ENCODE results near the gene ERBB4. TPM values are rescaled to one million over a fixed set of nuclear protein-coding genes. Genes with fewer than 3 reads are reported as not detected.

The ERBB4 gene
- total and polyA plus RNA-seq, 2 of the 8 experiments (the other 6 are each of a cell fraction or from before 2014, with no cell fraction given) = 0.34 to 1.3 TPM

DNA sequence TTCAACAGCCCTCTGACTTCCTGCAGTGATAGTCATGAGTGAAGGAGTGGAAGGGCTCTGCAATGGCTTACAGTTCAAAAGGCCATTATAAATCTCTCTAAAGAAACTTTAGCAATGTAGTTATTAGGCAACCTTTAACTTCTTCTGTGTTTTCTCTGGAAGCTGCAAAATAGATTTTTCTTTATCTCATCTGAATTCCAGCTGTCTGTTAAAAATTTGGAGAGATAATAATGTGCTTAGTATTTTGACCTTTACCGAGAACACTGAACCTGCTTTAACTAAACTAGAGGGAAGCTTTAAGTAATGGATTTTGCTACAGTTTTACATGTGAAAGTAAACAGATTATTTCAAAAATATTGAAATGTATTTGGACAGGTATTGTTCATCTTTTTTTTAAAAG is 847.9 kb downstream of the ERBB4 start (continued):
- TF ChIP-seq, protein P1, sequence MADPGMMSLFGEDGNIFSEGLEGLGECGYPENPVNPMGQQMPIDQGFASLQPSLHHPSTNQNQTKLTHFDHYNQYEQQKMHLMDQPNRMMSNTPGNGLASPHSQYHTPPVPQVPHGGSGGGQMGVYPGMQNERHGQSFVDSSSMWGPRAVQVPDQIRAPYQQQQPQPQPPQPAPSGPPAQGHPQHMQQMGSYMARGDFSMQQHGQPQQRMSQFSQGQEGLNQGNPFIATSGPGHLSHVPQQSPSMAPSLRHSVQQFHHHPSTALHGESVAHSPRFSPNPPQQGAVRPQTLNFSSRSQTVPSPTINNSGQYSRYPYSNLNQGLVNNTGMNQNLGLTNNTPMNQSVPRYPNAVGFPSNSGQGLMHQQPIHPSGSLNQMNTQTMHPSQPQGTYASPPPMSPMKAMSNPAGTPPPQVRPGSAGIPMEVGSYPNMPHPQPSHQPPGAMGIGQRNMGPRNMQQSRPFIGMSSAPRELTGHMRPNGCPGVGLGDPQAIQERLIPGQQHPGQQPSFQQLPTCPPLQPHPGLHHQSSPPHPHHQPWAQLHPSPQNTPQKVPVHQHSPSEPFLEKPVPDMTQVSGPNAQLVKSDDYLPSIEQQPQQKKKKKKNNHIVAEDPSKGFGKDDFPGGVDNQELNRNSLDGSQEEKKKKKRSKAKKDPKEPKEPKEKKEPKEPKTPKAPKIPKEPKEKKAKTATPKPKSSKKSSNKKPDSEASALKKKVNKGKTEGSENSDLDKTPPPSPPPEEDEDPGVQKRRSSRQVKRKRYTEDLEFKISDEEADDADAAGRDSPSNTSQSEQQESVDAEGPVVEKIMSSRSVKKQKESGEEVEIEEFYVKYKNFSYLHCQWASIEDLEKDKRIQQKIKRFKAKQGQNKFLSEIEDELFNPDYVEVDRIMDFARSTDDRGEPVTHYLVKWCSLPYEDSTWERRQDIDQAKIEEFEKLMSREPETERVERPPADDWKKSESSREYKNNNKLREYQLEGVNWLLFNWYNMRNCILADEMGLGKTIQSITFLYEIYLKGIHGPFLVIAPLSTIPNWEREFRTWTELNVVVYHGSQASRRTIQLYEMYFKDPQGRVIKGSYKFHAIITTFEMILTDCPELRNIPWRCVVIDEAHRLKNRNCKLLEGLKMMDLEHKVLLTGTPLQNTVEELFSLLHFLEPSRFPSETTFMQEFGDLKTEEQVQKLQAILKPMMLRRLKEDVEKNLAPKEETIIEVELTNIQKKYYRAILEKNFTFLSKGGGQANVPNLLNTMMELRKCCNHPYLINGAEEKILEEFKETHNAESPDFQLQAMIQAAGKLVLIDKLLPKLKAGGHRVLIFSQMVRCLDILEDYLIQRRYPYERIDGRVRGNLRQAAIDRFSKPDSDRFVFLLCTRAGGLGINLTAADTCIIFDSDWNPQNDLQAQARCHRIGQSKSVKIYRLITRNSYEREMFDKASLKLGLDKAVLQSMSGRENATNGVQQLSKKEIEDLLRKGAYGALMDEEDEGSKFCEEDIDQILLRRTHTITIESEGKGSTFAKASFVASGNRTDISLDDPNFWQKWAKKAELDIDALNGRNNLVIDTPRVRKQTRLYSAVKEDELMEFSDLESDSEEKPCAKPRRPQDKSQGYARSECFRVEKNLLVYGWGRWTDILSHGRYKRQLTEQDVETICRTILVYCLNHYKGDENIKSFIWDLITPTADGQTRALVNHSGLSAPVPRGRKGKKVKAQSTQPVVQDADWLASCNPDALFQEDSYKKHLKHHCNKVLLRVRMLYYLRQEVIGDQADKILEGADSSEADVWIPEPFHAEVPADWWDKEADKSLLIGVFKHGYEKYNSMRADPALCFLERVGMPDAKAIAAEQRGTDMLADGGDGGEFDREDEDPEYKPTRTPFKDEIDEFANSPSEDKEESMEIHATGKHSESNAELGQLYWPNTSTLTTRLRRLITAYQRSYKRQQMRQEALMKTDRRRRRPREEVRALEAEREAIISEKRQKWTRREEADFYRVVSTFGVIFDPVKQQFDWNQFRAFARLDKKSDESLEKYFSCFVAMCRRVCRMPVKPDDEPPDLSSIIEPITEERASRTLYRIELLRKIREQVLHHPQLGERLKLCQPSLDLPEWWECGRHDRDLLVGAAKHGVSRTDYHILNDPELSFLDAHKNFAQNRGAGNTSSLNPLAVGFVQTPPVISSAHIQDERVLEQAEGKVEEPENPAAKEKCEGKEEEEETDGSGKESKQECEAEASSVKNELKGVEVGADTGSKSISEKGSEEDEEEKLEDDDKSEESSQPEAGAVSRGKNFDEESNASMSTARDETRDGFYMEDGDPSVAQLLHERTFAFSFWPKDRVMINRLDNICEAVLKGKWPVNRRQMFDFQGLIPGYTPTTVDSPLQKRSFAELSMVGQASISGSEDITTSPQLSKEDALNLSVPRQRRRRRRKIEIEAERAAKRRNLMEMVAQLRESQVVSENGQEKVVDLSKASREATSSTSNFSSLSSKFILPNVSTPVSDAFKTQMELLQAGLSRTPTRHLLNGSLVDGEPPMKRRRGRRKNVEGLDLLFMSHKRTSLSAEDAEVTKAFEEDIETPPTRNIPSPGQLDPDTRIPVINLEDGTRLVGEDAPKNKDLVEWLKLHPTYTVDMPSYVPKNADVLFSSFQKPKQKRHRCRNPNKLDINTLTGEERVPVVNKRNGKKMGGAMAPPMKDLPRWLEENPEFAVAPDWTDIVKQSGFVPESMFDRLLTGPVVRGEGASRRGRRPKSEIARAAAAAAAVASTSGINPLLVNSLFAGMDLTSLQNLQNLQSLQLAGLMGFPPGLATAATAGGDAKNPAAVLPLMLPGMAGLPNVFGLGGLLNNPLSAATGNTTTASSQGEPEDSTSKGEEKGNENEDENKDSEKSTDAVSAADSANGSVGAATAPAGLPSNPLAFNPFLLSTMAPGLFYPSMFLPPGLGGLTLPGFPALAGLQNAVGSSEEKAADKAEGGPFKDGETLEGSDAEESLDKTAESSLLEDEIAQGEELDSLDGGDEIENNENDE (IDR thresholded peaks at IDR 0.05; ENCODE audit: insufficient replicate concordance, low read length) = no peak
- TF ChIP-seq HDAC6 (IDR thresholded peaks at IDR 0.05; ENCODE audit: low read depth, low read length) (no peak), JUND (IDR thresholded peaks at IDR 0.05; ENCODE audit: low read length) (no peak), RXRA (IDR thresholded peaks at IDR 0.05; ENCODE audit: insufficient read depth, low read depth, low read length) (no peak), EP300 (IDR thresholded peaks at IDR 0.05; ENCODE audit: borderline replicate concordance in 1 of 2, low read depth in 2 of 2, low read length in 2 of 2) (no peak), GTF2F1 (IDR thresholded peaks at IDR 0.05; ENCODE audit: borderline replicate concordance, low read depth, low read length) (no peak), GABPA (IDR thresholded peaks at IDR 0.05; ENCODE audit: borderline replicate concordance, insufficient read depth, low read length) (no peak), KDM4A (IDR thresholded peaks at IDR 0.05; ENCODE audit: low read depth, low read length, severe bottlenecking) (no peak)
- TF ChIP-seq, protein P2, sequence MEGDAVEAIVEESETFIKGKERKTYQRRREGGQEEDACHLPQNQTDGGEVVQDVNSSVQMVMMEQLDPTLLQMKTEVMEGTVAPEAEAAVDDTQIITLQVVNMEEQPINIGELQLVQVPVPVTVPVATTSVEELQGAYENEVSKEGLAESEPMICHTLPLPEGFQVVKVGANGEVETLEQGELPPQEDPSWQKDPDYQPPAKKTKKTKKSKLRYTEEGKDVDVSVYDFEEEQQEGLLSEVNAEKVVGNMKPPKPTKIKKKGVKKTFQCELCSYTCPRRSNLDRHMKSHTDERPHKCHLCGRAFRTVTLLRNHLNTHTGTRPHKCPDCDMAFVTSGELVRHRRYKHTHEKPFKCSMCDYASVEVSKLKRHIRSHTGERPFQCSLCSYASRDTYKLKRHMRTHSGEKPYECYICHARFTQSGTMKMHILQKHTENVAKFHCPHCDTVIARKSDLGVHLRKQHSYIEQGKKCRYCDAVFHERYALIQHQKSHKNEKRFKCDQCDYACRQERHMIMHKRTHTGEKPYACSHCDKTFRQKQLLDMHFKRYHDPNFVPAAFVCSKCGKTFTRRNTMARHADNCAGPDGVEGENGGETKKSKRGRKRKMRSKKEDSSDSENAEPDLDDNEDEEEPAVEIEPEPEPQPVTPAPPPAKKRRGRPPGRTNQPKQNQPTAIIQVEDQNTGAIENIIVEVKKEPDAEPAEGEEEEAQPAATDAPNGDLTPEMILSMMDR (IDR thresholded peaks at IDR 0.05; ENCODE audit: control extremely low read depth in 1 of 3, insufficient read depth in 1 of 3, low read depth in 1 of 3, low read length in 3 of 3) = no peak
